ENCODE results near the gene COPS4. TPM values are rescaled to one million over a fixed set of nuclear protein-coding genes. Genes with fewer than 3 reads are reported as not detected.
"Not testable (repeated sequence)": the region's sequence is repeated elsewhere in the genome, so short reads cannot be mapped to it uniquely, and the experiment has no call there.

Gene COPS4
- total RNA-seq, 1 donor from 2014 or later = 30.3 TPM

DNA sequence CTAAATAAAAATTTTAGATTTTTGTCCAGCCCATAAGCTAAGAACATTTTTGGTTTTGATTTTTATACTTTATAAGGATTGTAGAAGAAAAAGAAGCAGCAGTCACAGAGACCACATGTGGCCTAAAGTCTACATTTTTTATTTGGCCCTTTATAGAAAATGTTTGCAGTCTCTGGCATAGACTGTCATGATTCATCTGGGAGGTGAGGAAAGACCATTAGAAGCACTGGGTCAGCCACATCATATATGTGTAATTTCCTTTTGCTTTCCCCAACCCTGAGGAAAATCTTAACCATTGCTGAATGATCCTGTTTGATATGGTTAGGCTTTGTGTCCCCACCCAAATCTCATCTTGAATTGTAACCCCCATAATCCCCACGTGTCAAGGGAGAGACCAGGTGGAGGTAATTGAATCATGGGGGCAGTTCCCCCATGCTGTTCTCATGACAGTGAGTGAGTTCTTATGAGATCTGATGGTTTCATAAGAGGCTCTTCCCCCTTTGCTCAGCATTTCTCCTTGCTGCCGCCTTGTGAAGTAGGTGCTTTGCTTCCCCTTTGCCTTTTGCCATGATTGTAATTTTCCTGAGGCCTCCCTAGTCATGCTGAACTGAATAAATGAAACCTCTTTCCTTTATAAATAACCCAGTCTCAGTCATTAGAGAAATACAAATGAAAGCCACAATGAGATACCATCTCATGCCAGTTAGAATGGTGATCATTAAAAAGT lies 12.1 kb upstream of the COPS4 start:
- intact Hi-C loops (cut with micrococcal nuclease) = no loop called here

DNA sequence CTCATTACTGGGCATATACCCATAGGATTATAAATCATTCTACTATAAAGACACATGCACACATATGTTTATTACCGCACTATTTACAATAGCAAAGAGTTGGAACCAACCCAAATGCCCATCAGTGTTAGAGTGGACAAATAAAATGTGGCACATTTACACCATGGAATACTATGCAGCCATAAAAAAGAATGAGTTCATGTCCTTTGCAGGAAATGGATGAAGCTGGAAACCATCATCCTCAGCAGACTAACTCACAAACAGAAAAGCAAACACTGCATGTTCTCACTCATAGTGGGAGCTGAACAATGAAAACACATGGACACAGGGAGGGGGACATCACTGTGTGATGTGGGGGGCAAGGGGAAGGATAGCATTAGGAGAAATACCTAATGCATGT lies 11.4 kb upstream of the COPS4 start:
- intact Hi-C loops (cut with micrococcal nuclease) = not testable (repeated sequence)

DNA sequence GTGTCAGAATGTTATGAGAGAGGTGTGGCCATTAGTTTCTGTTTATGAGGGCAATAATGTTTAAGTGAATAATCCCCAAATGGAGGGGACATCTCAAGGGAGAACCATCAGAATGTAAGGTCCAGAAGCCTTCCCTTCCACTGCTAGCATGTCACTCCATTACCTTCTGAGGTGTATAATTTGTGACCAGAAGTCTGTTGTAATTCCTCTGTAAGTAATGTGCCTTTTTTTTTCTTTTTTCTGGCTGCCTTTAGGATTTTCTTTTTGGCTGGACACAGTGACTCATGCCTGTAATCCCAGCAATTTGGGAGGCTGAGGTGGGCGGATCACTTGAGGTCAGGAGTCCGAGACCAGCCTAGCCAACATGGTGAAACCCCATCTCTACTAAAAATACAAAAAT lies 10.8 kb upstream of the COPS4 start:
- intact Hi-C loops (cut with micrococcal nuclease) = no loop called here

DNA sequence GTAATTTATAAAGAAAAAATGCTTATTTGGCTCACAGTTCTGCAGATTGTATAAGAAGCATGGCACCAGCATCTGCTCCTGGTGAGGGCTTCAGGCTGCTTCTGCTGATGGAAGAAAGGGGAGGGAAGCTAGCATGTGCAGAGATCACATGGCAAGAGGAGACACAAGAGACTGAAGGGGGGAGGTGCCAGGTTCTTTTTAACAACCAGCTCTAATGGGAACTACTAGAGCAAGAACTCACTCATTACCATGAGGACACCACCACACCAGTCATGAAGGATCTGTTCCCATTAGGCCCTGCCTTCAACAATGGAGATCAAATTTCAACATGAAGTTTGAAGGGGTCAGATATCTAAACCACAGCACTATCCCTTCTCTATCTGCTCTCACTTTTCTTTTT lies 9.4 kb upstream of the COPS4 start:
- intact Hi-C loops (cut with micrococcal nuclease) = no loop called here

DNA sequence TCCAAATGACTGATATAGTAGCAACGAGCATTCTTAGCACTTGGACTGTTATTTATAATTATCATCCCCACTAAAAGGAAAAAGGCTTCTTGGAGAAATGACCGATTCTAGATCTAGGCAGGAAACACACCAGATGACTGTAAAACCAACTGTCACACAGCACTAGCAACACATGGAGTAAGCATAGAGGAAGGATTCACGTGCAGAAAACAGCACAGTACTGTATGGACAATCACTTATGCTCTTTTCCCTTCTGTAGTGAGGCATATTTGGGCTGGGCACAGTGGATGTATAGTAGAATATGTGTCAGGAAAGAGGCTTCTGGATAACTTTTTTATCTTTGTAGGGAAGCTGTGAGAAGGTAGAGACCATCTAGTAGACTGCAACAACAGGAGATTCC lies 6.0 kb upstream of the COPS4 start:
- intact Hi-C loops (cut with micrococcal nuclease) = no loop called here

DNA sequence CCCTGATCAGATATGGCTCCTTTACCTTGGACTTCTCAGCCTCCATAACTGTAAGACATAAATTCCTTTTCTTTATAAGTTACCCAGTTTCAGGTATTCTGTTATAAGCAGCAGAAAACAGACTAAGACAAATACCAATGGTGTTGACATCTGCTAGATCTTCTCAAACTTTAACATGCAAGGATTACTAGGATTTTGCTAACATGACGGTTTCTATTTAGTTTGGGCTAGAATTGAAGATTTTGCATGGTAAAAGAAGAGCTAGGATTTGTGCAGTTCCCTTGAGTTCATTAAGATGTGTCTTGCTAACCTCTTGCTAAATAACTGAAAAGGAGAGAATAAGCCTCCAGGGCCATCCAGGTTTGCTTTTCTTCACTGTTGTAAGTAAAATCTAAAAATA lies 5.3 kb upstream of the COPS4 start:
- intact Hi-C loops (cut with micrococcal nuclease) = no loop called here

DNA sequence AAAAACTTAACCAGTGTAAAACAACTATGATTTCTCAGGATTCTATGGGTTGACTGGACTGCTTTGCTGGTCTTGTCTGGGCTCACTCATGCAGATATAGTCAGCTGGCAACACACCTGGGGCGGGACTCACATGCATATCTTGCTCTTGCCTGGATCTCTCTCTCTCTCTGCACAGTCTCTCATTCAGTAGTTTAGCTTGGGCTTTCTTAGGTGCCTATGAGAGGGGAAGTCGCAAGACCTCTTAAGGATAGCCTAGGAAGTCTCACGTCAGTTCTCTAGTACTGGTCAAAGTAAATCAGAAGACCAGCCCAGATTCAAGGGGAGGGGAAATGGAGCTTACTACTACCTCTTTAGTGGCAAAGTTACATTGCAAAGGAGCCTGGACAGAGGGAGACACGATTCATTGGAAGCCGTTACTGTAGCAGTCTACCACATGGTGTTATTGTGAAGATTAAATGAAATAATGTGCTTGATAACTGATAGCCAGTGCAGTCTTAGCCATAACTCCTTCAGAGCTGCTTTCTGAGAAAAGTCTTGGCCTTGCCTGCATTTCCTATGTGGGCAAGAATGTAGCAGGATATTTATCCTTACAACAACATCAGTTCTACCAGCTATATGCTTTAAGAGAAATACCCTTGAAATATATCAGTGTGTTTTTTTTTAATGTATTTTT lies 2.1 kb downstream of the COPS4 start:
- intact Hi-C loops (cut with micrococcal nuclease) = no loop called here

DNA sequence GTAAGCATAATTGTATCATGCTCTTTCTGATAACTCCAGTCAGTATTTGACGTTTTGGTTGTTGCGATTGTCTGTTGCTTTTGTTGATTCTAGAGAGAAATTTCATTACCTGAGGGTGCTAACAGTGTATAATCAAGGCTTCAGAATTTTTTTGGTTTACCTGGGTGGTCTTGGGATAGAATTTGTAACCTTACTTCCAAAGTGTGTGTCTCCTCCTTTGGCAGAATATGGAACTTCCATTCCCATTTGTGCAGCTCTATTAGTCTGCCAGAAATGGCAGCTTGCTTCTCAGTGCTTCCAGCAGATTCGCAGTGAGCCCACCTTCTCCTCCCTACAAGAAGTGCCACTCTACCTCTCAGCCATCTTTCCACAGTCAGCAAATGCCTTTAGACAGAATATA lies 5.3 kb downstream of the COPS4 start:
- intact Hi-C loops (cut with micrococcal nuclease) = no loop called here

DNA sequence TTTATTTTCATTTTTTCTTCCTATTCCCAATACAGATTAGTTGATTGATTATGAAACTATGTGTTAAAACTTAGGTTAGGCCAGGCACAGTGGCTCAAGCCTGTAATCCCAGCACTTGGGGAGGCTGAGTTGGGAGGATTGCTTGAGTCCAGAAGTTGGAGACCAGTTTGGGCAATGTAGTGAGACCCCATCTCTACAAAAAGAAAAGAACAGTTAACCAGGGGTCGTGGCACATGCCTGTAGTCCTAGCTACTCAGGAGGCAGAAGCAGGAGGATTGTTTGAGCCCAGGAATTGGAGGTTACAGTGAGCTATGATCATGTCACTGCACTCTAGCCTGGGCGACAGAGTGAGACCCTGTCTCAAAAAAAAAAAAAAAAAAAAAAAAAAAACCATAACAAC lies 8.2 kb downstream of the COPS4 start:
- intact Hi-C loops (cut with micrococcal nuclease) = not testable (repeated sequence)

DNA sequence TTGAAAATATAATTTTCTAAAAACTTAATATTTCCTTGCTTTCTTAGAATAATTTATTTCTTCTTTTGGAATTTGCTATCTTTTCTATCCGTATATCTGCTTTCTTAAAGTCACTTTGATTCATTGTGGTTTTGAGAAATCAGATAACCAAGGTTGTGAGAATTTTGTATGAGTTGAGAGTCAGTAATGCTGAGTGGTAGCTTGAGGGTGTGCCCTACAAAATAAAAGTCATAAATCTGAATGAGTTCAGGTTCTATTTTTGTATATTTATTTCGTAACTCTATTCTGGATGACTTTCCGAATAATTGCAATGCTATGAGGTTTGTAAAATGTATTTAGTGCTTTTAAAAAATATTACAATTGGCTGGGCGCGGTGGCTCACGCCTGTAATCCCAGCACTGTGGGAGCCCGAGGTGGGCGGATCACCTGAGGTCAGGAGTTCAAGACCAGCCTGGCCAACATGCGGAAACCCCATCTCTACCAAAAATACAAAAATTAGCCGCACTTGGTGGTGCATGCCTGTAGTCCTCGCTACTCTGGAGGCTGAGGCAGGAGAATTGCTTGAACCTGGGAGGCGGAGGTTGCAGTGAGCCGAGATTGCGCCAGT lies 8.9 kb downstream of the COPS4 start:
- intact Hi-C loops (cut with micrococcal nuclease) = no loop called here

DNA sequence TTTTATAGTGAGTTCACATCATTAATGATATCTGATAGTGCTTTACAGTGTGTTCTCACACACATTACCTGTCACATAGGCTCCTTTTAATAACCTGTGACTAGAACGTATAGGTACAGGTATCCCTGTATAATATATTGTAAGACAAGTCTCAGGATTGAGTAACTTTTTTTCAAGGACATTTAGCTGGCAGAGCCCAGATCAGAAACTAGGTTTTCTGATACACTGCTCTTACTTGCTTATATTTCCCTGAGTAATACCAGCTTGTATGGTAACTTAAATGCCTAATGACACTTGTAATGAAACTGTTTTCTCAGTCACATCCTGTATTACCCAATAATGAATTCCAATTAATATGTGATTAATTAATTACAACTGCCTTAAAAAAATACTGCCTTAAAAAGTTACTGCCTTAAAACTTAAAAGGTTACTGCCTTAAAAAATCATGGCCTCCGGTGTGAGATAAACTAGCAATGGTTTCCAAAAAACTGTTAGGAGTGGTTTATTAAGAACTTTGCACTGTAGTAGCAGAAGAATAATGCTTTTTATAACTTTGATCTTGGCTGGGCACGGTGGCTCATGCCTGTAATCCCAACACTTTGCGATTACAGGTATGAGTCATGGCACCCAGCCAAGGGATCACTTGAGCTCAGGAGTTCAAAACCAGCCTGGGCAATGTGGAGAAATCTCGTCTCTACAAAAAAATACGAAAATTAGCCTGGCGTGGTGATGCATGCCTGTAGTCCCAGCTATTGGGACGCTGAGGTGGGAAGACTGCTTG lies 11.9 kb downstream of the COPS4 start:
- intact Hi-C loops (cut with micrococcal nuclease) = no loop called here

DNA sequence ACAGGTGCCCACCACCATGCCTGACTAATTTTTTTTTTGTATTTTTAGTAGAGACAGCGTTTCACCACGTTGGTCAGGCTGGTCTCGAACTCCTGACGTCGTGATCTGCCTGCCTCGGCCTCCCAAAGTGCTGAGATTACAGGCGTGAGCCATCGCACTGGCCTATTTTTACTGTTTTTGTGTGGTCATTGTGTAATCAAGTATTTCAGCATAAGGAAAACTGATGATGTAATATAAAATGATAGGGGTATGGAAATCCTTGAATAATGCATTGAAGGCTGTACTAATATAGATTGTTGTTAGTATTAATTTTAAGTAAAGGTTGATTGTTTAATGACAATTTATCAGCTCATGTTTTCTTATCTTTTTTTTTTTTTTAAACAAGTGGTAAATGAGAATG lies 13.8 kb downstream of the COPS4 start:
- intact Hi-C loops (cut with micrococcal nuclease) = not testable (repeated sequence)

DNA sequence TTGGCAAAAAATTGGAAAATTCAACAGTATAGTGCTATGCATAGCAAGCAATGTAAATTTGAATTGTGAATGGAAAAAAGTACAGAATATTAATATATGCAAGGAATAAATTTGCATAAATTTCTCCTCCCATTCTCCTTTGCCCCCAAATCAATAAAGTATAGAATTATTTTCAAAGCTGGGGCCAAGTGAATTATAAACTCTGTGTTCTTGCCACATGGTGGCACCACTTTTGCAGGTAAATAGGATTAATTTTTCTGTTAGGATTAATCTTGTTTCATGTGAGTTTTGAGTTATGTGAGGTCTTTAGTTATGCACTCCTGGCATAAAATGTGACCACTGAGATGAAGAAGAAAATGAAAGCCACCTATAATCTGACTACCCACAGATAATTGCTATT lies 19.9 kb downstream of the COPS4 start:
- intact Hi-C loops (cut with micrococcal nuclease) = loop anchor here (1.0 kb wide), 3 partner anchors 19 to 227 kb away; no protein-coding TSS in a partner anchor

DNA sequence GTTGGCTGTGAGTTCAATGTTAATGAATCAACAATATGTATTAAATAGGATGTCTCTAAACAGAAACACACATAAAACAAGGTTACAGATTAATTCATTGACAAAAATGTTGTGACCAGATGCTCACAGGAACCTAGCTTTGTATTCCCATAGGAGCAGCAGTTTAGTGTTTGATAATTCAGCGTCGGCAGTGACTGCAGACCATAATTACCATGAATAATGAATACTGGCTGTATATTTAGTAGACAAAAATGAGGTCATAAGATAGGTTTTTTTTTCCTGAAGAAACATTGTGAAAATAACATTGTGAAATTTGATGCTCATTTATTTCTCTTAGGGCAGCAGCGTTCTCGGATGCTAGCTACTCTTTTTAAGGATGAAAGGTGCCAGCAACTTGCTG lies 27.8 kb downstream of the COPS4 start:
- intact Hi-C loops (cut with micrococcal nuclease) = no loop called here

DNA sequence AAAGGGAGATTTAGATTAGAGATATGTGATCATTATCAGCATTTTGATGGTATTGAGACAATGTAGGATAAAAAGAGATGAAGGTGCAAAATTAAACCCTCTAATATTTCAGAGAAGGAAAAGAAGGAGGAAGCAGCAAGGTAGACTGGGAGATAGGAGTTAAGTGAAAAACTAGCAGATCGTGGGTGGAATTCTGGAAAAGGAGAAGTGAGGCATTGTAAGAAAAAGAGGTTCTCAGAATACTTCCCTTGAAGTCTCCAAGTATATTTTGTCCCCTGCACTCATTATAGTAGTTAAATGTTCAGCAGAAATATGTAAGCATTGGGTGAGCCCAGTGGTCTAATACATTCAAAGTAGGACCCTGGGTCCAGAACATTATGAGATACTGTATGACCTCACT lies 30.3 kb downstream of the COPS4 start:
- intact Hi-C loops (cut with micrococcal nuclease) = no loop called here

DNA sequence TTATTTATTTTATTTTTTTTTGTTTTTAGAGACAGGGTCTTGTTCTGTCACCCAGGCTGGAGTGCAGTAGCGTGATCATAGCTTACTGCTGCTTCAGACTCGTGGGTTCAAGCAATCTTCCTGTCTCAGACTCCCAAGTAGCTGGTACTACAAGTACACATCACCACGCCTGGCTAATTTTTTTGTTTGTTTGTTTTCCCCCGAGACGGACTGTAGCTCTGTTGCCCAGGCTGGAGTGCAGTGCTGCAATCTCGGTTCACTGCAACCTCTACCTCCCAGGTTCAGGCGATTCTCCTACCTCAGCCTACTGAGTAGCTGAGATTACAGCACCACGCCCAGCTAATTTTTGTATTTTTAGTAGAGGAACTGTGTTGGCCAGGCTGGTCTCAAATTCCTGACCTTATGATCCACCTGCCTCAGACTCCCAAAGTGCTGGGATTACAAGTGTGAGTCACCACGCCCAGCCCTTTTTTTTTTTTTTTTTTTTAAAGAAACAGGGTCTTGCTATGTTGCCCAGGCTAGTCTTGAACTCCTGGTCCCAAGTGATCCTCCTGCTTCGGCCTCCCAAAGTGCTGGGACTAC lies 32.2 kb downstream of the COPS4 start:
- intact Hi-C loops (cut with micrococcal nuclease) = no loop called here

DNA sequence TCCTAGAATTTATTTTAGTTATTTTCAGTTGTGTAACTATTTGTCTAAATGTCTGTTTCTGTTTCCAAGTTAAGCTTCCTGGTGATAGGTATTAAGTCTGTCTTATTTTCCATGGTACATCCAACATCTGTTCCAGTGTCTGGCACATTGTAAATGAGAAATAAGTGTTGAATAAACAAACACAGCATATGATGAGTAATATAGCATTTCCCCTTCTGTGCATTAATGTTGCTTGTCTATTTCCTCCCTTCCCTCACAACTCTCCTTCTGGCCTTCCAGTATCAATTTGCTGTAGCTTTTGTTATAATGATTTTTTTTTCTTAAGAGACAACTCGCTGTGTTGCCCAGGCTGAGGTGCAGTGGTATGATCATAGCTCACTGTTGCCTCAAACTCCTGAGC lies 36.1 kb downstream of the COPS4 start:
- intact Hi-C loops (cut with micrococcal nuclease) = no loop called here

DNA sequence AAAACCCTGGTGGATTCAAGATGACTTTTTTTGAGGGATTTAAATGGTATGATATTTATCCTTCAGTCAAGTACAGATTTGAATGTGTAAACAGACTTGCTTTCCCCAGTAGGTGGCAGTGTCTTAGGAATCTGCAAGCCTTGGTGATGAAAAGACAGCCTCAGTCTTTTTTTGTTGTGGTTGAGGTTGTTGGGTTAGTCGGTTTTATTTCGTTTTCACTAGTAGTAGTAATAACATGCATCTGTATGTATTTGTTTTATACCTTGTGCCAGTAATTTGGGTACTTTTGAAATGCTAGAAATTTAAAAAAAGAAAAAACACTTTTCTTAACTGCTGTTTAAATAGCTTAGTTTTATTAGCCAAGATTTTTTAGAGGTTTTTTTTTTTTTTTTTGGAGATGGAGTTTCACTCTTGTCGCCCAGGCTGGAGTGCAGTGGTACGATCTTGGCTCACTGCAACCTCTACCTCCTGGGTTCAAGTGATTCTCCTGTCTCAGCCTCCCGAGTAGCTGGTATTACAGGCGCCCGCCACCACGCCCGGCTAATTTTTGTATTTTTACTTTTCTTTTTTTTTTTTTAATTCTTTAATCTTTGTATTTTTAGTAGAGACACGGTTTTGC lies 39.2 kb downstream of the COPS4 start:
- intact Hi-C loops (cut with micrococcal nuclease) = loop anchor here (1.0 kb wide), 16 partner anchors 10 to 382 kb away; partner anchors contain the start of genes COPS4, MRPS18C and THAP9

DNA sequence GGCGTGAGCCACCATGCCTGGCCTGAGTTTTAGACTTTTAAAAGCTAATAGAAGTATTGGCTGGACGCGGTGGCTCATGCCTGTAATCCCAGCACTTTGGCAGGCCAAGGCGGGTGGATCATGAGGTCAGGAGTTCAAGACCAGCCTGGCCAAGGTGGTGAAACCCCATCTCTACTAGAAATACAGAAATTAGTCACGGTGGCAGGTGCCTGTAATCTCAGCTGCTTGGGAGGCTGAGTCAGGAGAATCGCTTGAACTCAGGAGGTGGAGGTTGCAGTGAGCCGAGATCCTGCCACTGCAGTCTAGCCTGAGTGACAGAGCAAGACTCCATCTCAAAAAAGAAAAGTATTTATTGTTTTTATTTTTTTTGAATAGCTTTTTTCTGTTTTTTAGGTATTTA lies 39.8 kb downstream of the COPS4 start:
- intact Hi-C loops (cut with micrococcal nuclease) = loop anchor here (1.0 kb wide), 16 partner anchors 10 to 382 kb away; partner anchors contain the start of genes COPS4, MRPS18C and THAP9

DNA sequence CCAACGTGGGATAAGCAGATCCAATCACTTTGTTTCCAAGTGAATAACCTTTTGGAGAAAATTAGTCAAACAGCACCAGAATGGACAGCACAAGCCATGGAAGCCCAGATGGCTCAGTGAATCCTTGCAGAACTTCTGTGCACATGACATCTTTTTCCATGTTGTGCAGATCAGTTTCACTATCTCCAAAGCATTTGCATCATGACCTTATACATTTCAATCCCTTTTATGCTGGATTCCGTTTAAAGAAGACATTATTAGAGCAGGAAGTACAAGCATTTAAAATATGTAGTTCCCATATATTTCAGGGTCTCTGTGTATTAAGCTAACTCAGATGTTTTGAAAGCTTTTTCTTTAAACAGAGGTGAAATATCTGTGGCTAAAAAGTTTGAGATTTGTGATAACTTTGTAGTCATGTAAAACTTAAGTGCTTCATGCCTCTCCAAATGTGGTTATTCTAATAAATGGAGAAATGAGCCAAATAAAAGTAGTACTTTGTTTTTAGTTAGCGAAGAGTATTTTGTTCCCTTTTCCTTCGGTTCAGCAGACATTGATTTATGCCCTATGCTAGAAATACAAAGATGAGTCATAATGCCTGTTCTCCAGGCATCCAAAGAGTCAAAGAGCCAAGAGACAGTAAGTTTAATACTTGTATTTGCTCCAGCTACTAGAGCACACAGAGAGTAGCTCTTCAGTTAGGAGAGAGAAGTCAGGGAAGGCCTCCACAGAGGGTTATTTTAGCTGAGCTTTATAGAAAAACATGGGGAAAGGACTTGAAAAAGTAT lies 40.5 kb downstream of the COPS4 start:
- intact Hi-C loops (cut with micrococcal nuclease) = no loop called here

All from T-helper 1 cell treated with Interleukin-12 subunit alpha and Interleukin-12 subunit beta and Interleukin-4 antibody, amounts not matched to agents 30 ng/mL and 1 ng/mL, for 36 hours (primary cell).